ENCODE results near the gene CDIP1. TPM values are rescaled to one million over a fixed set of nuclear protein-coding genes. Genes with fewer than 3 reads are reported as not detected.
A peak's percentile ranks its signal among the peaks of the same experiment; 100 is the strongest.

CDIP1 gene
- total RNA-seq, 4 donors from 2014 or later: 23.8 to 34.2 (median 25.4) TPM

- peaks cover under 1 to 21% of the 10 kb centered on the region in 2 donors for H3K4me1 ChIP-seq
- TF ChIP-seq POLR2A (IDR thresholded peaks at IDR 0.05): no peak
- TF ChIP-seq, protein P1, sequence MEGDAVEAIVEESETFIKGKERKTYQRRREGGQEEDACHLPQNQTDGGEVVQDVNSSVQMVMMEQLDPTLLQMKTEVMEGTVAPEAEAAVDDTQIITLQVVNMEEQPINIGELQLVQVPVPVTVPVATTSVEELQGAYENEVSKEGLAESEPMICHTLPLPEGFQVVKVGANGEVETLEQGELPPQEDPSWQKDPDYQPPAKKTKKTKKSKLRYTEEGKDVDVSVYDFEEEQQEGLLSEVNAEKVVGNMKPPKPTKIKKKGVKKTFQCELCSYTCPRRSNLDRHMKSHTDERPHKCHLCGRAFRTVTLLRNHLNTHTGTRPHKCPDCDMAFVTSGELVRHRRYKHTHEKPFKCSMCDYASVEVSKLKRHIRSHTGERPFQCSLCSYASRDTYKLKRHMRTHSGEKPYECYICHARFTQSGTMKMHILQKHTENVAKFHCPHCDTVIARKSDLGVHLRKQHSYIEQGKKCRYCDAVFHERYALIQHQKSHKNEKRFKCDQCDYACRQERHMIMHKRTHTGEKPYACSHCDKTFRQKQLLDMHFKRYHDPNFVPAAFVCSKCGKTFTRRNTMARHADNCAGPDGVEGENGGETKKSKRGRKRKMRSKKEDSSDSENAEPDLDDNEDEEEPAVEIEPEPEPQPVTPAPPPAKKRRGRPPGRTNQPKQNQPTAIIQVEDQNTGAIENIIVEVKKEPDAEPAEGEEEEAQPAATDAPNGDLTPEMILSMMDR (IDR thresholded peaks at IDR 0.05 in 4 of 5, conservative IDR thresholded peaks at IDR 0.05 in 1 of 5): no peak
- in situ Hi-C loops (cut with MboI; ENCODE audit: low sequenced_read_pairs in 4 of 4): loop anchor here in 1 of 4 donors (5.0 to 25.0 kb wide), 2 partner anchors 33 to 103 kb away; partner anchors contain the start of genes MGRN1 and UBALD1
- no peak for DNase-seq
- H3K9me3 ChIP-seq: no peaks in the 10 kb centered on the region
- H3K27ac ChIP-seq: no peak overlapping the region
- peaks cover 0 to 67% of the 10 kb centered on the region in 2 donors for H3K36me3 ChIP-seq
- H3K27me3 ChIP-seq: no peaks in the 10 kb centered on the region
- H3K4me3 ChIP-seq: no peak overlapping the region
- intact Hi-C loops (cut with DNase I; ENCODE audit: low total_unique reads): loop anchor here (5.0 kb wide), 1 partner anchor 113 kb away; the partner anchor contains the start of gene MGRN1
- ATAC-seq: no peak
Measured at GRCh38 chr16:4509420-4509819, 29.2 kb downstream of the CDIP1 start.

DNA sequence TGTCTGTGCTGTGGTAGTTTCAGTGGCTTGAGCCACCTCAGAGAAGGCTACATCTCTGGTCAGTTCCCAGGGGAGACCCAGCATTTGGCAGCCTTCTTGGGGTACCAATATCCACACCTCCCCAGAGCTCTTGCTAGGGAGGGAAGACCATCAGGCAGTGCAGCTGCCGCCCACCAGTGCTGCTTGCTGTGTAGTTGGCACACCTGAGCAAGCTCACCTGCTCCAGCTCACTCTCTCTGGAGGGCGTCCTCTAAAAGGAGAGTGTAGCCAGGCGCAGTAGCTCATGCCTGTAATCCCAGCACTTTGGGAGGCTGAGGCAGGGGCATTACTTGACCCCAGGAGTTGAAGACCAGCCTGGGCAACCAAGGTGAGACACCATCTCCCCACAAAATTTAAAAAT, 29.8 kb downstream of the CDIP1 start:
- no peak for DNase-seq
- no peaks in the 10 kb centered on the region for H3K27me3 ChIP-seq
- ATAC-seq: no peak
- no peak overlapping the region for H3K27ac ChIP-seq
- H3K9me3 ChIP-seq: no peaks in the 10 kb centered on the region
- H3K36me3 ChIP-seq: peaks cover 0 to 67% of the 10 kb centered on the region in 2 donors
- no peak overlapping the region for H3K4me3 ChIP-seq
- peaks cover 0 to 15% of the 10 kb centered on the region in 2 donors for H3K4me1 ChIP-seq
- intact Hi-C loops (cut with DNase I; ENCODE audit: low total_unique reads) (loop anchor here (5.0 kb wide), 1 partner anchor 113 kb away; the partner anchor contains the start of gene MGRN1), in situ Hi-C loops (cut with MboI; ENCODE audit: low sequenced_read_pairs in 4 of 4) (loop anchor here in 1 of 4 donors (5.0 to 25.0 kb wide), 2 partner anchors 33 to 103 kb away; partner anchors contain the start of genes MGRN1 and UBALD1)
- TF ChIP-seq, protein P1 (IDR thresholded peaks at IDR 0.05 in 4 of 5, conservative IDR thresholded peaks at IDR 0.05 in 1 of 5): no peak
- no peak for TF ChIP-seq POLR2A (IDR thresholded peaks at IDR 0.05)

DNA sequence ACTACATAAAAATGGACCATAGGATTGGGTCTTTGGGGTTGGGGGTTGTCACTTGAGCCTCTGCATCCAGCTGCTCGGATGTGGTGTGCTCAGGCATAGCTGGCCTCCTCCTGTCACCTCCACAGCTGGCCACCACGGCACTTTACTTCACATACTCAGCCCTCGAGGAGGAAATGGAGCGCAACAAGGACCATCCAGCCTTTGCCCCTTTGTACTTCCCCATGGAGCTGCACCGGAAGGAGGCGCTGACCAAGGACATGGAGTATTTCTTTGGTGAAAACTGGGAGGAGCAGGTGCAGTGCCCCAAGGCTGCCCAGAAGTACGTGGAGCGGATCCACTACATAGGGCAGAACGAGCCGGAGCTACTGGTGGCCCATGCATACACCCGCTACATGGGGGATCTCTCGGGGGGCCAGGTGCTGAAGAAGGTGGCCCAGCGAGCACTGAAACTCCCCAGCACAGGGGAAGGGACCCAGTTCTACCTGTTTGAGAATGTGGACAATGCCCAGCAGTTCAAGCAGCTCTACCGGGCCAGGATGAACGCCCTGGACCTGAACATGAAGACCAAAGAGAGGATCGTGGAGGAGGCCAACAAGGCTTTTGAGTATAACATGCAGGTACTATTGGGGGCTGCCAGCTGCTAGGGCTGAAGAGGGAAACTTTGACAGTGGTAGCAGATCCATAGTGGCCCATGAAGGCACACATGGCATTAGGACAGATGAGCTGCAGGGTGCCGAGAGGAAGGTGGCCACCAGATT, 30.8 kb downstream of the CDIP1 start:
- no peak for ATAC-seq
- no peak overlapping the region for H3K4me3 ChIP-seq
- TF ChIP-seq POLR2A (IDR thresholded peaks at IDR 0.05): no peak
- TF ChIP-seq, protein P1 (IDR thresholded peaks at IDR 0.05 in 4 of 5, conservative IDR thresholded peaks at IDR 0.05 in 1 of 5): no peak
- H3K4me1 ChIP-seq: peaks cover 0 to 8% of the 10 kb centered on the region in 2 donors
- in situ Hi-C loops (cut with MboI; ENCODE audit: low sequenced_read_pairs in 4 of 4) (loop anchor here in 1 of 4 donors (5.0 to 25.0 kb wide), 2 partner anchors 35 to 105 kb away; partner anchors contain the start of genes MGRN1 and UBALD1), intact Hi-C loops (cut with DNase I; ENCODE audit: low total_unique reads) (loop anchor here (2.0 to 5.0 kb wide), 2 partner anchors 77 to 115 kb away; partner anchors contain the start of gene MGRN1)
- no peaks in the 10 kb centered on the region for H3K9me3 ChIP-seq
- DNase-seq: no peak
- no peak overlapping the region for H3K27ac ChIP-seq
- peaks cover 0 to 60% of the 10 kb centered on the region in 2 donors for H3K36me3 ChIP-seq
- no peaks in the 10 kb centered on the region for H3K27me3 ChIP-seq

DNA sequence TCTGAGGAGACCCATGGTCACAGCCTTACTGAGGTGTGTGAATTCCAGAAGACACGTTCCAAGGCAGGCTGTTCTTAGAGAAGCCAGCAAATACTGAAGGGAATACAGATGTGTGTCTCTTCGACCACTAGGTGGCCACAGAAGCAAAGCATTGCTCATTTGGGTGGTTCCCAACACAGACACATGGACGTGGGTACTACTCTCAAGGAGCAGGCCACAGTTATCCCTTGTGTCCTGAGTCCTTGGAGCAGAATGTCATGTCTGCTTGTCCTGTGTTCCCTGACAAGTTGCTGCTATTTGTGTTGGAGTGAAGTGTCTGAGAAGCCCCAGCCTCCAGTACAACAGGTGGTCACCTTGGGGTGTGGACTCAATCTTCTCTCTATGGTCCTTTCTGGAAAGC, 32.1 kb downstream of the CDIP1 start:
- peak overlapping the region in 3 of 4 donors; percentile 22 to 46 (median 45) for H3K27ac ChIP-seq
- in situ Hi-C loops (cut with MboI; ENCODE audit: low sequenced_read_pairs in 4 of 4): loop anchor here in 1 of 4 donors (5.0 to 25.0 kb wide), 2 partner anchors 36 to 106 kb away; partner anchors contain the start of genes MGRN1 and UBALD1
- peak; percentile 44 to 74 for DNase-seq

More for the DNA sequence above, 32.1 kb downstream of the CDIP1 start:
- ATAC-seq: peak; percentile 95 to 97
- no peak overlapping the region for H3K4me3 ChIP-seq
- H3K9me3 ChIP-seq: no peaks in the 10 kb centered on the region
- peaks cover 0 to 48% of the 10 kb centered on the region in 2 donors for H3K36me3 ChIP-seq
- intact Hi-C loops (cut with DNase I; ENCODE audit: low total_unique reads): loop anchor here (1.0 to 5.0 kb wide), 3 partner anchors 42 to 116 kb away; partner anchors contain the start of gene MGRN1
- no peaks in the 10 kb centered on the region for H3K27me3 ChIP-seq
- TF ChIP-seq POLR2A (IDR thresholded peaks at IDR 0.05): no peak
- TF ChIP-seq, protein P1 (IDR thresholded peaks at IDR 0.05 in 4 of 5, conservative IDR thresholded peaks at IDR 0.05 in 1 of 5): peak; percentile 75 to 86 (median 81)
- peaks cover 3 to 12% of the 10 kb centered on the region in 2 donors for H3K4me1 ChIP-seq
